Myocyte (in vitro differentiated cells): Measurements from ENCODE around the gene SPA17. TPM values are rescaled to one million over a fixed set of nuclear protein-coding genes. Genes with fewer than 3 reads are reported as not detected.

ENCODE experiments used
- DNase-seq: peaks from one replicate; pipeline ENCODE4 v3.0.0-alpha.2; 2012; ENCODE audit warnings: low read depth
- polyA plus RNA-seq: library from polyadenylated mRNA; unstranded; fragments of >200 nt; gene quantifications from one replicate; pipeline ENCODE4 v1.2.1, GENCODE V29; 2012; ENCODE audit warnings: missing spikeins
- total RNA-seq: library from RNA; depleted of rRNA; stranded (reverse); fragments of >200 nt; gene quantifications from 2 replicates; pipeline ENCODE4 v1.2.3, GENCODE V29; 2014

Gene SPA17
- 4.6 and 7.7 TPM in 2 replicates for total RNA-seq
- 12.5 TPM for polyA plus RNA-seq

- DNase-seq, result peak; percentile 96
These were observed at the start of gene SPA17, which contains the start of gene SIAE for GRCh38 chr11:124673333-124674167. TSS of gene SPA17 (plus strand) at chr11:124673904. CDS start at chr11:124675265, 1,361 bp downstream. TSS of gene SIAE (minus strand) at chr11:124673739. CDS start at chr11:124673708, 31 bp downstream.

- DNase-seq, result peak; percentile 86
These were observed 48.1 kb upstream of the SPA17 start for GRCh38 chr11:124625504-124626168.

- DNase-seq, result no peak
These were observed 46.2 kb upstream of the SPA17 start for GRCh38 chr11:124627546-124627945.

GRCh38 chr11:124629961-124630360, 43.7 kb upstream of the SPA17 start:
- no peak for DNase-seq

- DNase-seq, result no peak
These were observed 40.3 kb upstream of the SPA17 start for GRCh38 chr11:124633355-124633754.

GRCh38 chr11:124635932-124636331, 37.8 kb upstream of the SPA17 start:
- no peak for DNase-seq

GRCh38 chr11:124638500-124638899, 35.2 kb upstream of the SPA17 start:
- DNase-seq, result no peak

- DNase-seq, result no peak
These were observed 34.5 kb upstream of the SPA17 start for GRCh38 chr11:124639186-124639585.

- DNase-seq, result no peak
These were observed 33.0 kb upstream of the SPA17 start for GRCh38 chr11:124640666-124641065.

- DNase-seq, result no peak
These were observed 31.1 kb upstream of the SPA17 start for GRCh38 chr11:124642628-124643027.

GRCh38 chr11:124643042-124643604, 30.6 kb upstream of the SPA17 start:
- DNase-seq, result no peak

GRCh38 chr11:124643605-124644425, 29.9 kb upstream of the SPA17 start:
- DNase-seq, result peak; percentile 59

GRCh38 chr11:124644426-124645280, 29.1 kb upstream of the SPA17 start:
- peak; percentile 89 for DNase-seq

- no peak for DNase-seq
These were observed 27.6 kb upstream of the SPA17 start for GRCh38 chr11:124646148-124646547.

GRCh38 chr11:124648610-124649009, 25.1 kb upstream of the SPA17 start:
- DNase-seq, result no peak

- DNase-seq, result no peak
These were observed 16.7 kb upstream of the SPA17 start for GRCh38 chr11:124656774-124657630.

- DNase-seq, result no peak
These were observed 15.8 kb upstream of the SPA17 start for GRCh38 chr11:124657904-124658303.

GRCh38 chr11:124658501-124658900, 15.2 kb upstream of the SPA17 start:
- no peak for DNase-seq

GRCh38 chr11:124658986-124659385, 14.7 kb upstream of the SPA17 start:
- DNase-seq, result no peak
